HepG2 (cell line): ENCODE measurements around the gene ETFB. TPM values are rescaled to one million over a fixed set of nuclear protein-coding genes. Genes with fewer than 3 reads are reported as not detected.

Experiments used
- BHLHE40 ChIP-seq: IDR thresholded peaks from 2 replicates; pipeline ENCODE4 v1.6.1; 2011; ENCODE audit warnings: low read length, improper control_type of control experiment
- CEBPB ChIP-seq: IDR thresholded peaks from 2 replicates; pipeline ENCODE4 v1.6.1; 2011; ENCODE audit warnings: low read depth, low read length, improper control_type of control experiment, borderline replicate concordance
- CREM ChIP-seq, 2 experiments: sonication (generic) in 1 of 2; formaldehyde crosslinking in 1 of 2; IDR thresholded peaks; 2 replicates each; pipeline versions ENCODE4 v1.4.0 to v1.6.1; 2016 to 2020; ENCODE audit warnings: antibody characterized with exemption in 1 of 2, mild to moderate bottlenecking in 1 of 2, missing genetic modification reagents in 1 of 2
- ELF3 ChIP-seq: IDR thresholded peaks from 2 replicates; pipeline ENCODE4 v1.6.1; 2016; ENCODE audit warnings: missing genetic modification reagents, missing compliant biosample characterization
- HINFP ChIP-seq: sonication (generic); formaldehyde crosslinking; IDR thresholded peaks from 2 replicates; pipeline ENCODE4 v1.4.0; 2020; ENCODE audit warnings: low read depth, mild to moderate bottlenecking, missing genetic modification reagents
- HMGXB4 ChIP-seq, 2 experiments: sonication (generic) in 1 of 2; formaldehyde crosslinking in 1 of 2; IDR thresholded peaks; 2 replicates each; pipeline versions ENCODE4 v1.4.0 to v1.6.1; 2018 to 2020; ENCODE audit warnings: missing genetic modification reagents in 2 of 2, borderline replicate concordance in 1 of 2, low read depth in 1 of 2, mild to moderate bottlenecking in 1 of 2, missing biosample characterization in 1 of 2
- HNF1A ChIP-seq, 2 experiments: sonication (generic) in 1 of 2; formaldehyde crosslinking in 1 of 2; IDR thresholded peaks; 2 replicates each; pipeline versions ENCODE4 v1.4.0 to v1.6.1; 2016 to 2020; ENCODE audit warnings: borderline replicate concordance in 1 of 2, low read depth in 1 of 2, mild to moderate bottlenecking in 1 of 2, missing genetic modification reagents in 1 of 2
- MED1 ChIP-seq: sonication (generic); formaldehyde crosslinking; IDR thresholded peaks from 2 replicates; pipeline ENCODE4 v1.4.0; 2020; ENCODE audit warnings: missing genetic modification reagents
- MIER2 ChIP-seq: IDR thresholded peaks from 2 replicates; pipeline ENCODE4 v1.6.1; 2016; ENCODE audit warnings: missing biosample characterization, missing genetic modification reagents
- MTF1 ChIP-seq: sonication (generic); formaldehyde crosslinking; IDR thresholded peaks from 2 replicates; pipeline ENCODE4 v1.5.0; 2020; ENCODE audit warnings: missing genetic modification reagents
- ZFP36 ChIP-seq: fragments of 150-350 bp; IDR thresholded peaks from 2 replicates; pipeline ENCODE4 v1.6.1; 2018; ENCODE audit warnings: borderline replicate concordance, low read length, low read depth; ENCODE audit not compliant: partially characterized antibody
- ZFP41 ChIP-seq: sonication (generic); formaldehyde crosslinking; IDR thresholded peaks from 2 replicates; pipeline ENCODE4 v1.4.0; 2020; ENCODE audit warnings: mild to moderate bottlenecking, missing genetic modification reagents, borderline replicate concordance
- ZFP91 ChIP-seq: sonication (generic); formaldehyde crosslinking; IDR thresholded peaks from 2 replicates; pipeline ENCODE4 v1.9.0; 2022; ENCODE audit warnings: missing genetic modification reagents, mild to moderate bottlenecking, borderline replicate concordance
- ZNF644 ChIP-seq: IDR thresholded peaks from 2 replicates; pipeline ENCODE4 v1.6.1; 2016; ENCODE audit warnings: low read depth
- polyA plus RNA-seq, 8 experiments: library from polyadenylated mRNA; depleted of rRNA in 3 of 8; stranded (reverse) in 7 of 8; unstranded in 1 of 8; fragments of >200 nt; fragmentation: Illumina TruSeq in 4 of 8; extraction: Trizol in 4 of 8; gene quantifications; 2 replicates each; pipeline versions ENCODE4 v1.2.1 to v1.2.3, GENCODE V29; 2011 to 2016; ENCODE audit warnings: low read depth in 4 of 8, missing spikeins in 1 of 8, mixed read lengths in 1 of 8; ENCODE audit not compliant: insufficient read depth in 1 of 8
- total RNA-seq, 5 experiments: library from RNA; depleted of rRNA; stranded (reverse); fragments of >200 nt; fragmentation: Illumina TruSeq; extraction: Trizol; gene quantifications; 2 replicates each; pipeline ENCODE4 v1.2.3, GENCODE V29; 2016; ENCODE audit warnings: low read depth in 1 of 5

Gene ETFB
- total and polyA plus RNA-seq, 2 of the 13 experiments (the other 11 are each of a cell fraction or from before 2014, with no cell fraction given), result 678 to 1,314 TPM

GRCh38 chr19:51356159-51356801 lies 9.9 kb downstream of the ETFB start (continued):
- TF ChIP-seq ZFP41 (CRISPR knock-in tag) (no peak), ELF3 (CRISPR knock-in tag) (peak; percentile 67; the same call in 1 of the 2 replicates), ZNF644 (0 out of 2 replicates have a peak, but pooled peaks have one; percentile 36), MIER2 (peak; percentile 39; the same call in 1 of the 2 replicates), ZFP36 (no peak), HNF1A (IDR thresholded peaks at IDR 0.05; ENCODE audit: low read depth) (no peak), HNF1A (CRISPR knock-in tag; IDR thresholded peaks at IDR 0.05; ENCODE audit: borderline replicate concordance) (peak; percentile 61), HINFP (CRISPR knock-in tag) (0 out of 2 replicates have a peak, but pooled peaks have one; percentile 24), MED1 (peak; percentile 94), MTF1 (CRISPR knock-in tag) (no peak), BHLHE40 (peak; percentile 49; the same call in 1 of the 2 replicates), CEBPB (peak; percentile 86), ZFP91 (CRISPR knock-in tag) (peak; percentile 26; the same call in 1 of the 2 replicates), CREM (IDR thresholded peaks at IDR 0.05) (peak; percentile 83), CREM (CRISPR knock-in tag; IDR thresholded peaks at IDR 0.05) (no peak), HMGXB4 (CRISPR knock-in tag; IDR thresholded peaks at IDR 0.05; ENCODE audit: borderline replicate concordance in 1 of 2, low read depth in 1 of 2) (0 out of 4 replicates have a peak, but pooled peaks of 1 of the 2 experiments have one; percentile 33)
